ENCODE measurements around the gene CCDC40. TPM values are rescaled to one million over a fixed set of nuclear protein-coding genes. Genes with fewer than 3 reads are reported as not detected.
A peak's percentile ranks its signal among the peaks of the same experiment; 100 is the strongest.

Gene CCDC40
- total RNA-seq, 1 experiment from 2014 or later, result 3.9 TPM

- no peak overlapping the region for H3K4me3 Mint-ChIP-seq (ENCODE audit: unreplicated experiment)
- Histone ChIP-seq H3K4me3 (ENCODE audit: low read depth, low read length) (no peak overlapping the region), H3K36me3 (ENCODE audit: control insufficient read depth, insufficient read depth, low read length) (no peaks in the 10 kb centered on the region; the same call in 1 of the 2 replicates), H3K27me3 (replicated peaks; ENCODE audit: control insufficient read depth, insufficient read depth, low read length) (no peaks in the 10 kb centered on the region), H3K9me3 (no peaks in the 10 kb centered on the region), H3K4me1 (peaks cover under 1% of the 10 kb centered on the region; the same call in 1 of the 2 replicates)
- H3K36me3 Mint-ChIP-seq (ENCODE audit: insufficient read depth, unreplicated experiment), result peaks cover 15% of the 10 kb centered on the region
- no TSS peak for BruUV-seq (replicated peaks)
- H3K4me1 Mint-ChIP-seq (ENCODE audit: low read depth, unreplicated experiment), result peaks cover 16% of the 10 kb centered on the region
- no peak overlapping the region for H3K27ac Mint-ChIP-seq (ENCODE audit: unreplicated experiment)
- TF ChIP-seq CTCF (IDR thresholded peaks at IDR 0.05; ENCODE audit: insufficient read depth in 1 of 2, low read depth in 1 of 2, low read length in 1 of 2, severe bottlenecking in 1 of 2, unreplicated experiment in 1 of 2), result no peak
- intact Hi-C loops (cut with micrococcal nuclease; ENCODE audit: unreplicated experiment), result no loop called here
- ChIA-PET POLR2A (no interaction called here), CTCF (interaction anchor here (1.5 kb wide), 1 partner anchor 24 kb away, joined by 7 read pairs; no protein-coding TSS in a partner anchor)
- DNase-seq, result no peak
- no peaks in the 10 kb centered on the region for H3K9me3 Mint-ChIP-seq (ENCODE audit: unreplicated experiment)
- H3K27me3 Mint-ChIP-seq (ENCODE audit: insufficient read depth, unreplicated experiment), result no peaks in the 10 kb centered on the region
Observed at GRCh38 chr17:80032614-80033171, 3.7 kb upstream of the CCDC40 start.

DNA sequence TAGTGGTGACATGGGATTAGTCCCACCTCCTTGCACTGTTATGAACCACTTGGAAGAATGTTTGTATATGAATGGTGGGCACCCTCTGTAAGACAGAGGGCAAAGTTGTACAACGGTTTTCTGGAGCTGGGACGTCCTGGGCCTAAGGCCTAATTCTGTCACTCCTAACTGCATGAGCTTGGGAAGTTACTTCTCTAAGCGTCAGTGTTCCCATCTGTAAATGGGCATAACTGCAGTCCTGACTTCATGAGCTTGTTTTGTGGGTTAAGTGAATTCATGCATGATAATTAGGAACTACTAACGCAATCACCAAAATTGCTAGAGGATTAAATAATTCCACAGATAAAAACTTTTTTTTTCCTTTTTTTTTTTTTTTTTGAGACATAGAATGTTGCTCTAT, 2.6 kb upstream of the CCDC40 start:
- Histone ChIP-seq H3K4me1 (peaks cover 4% of the 10 kb centered on the region; the same call in 1 of the 2 replicates), H3K9me3 (no peaks in the 10 kb centered on the region), H3K27me3 (replicated peaks; ENCODE audit: control insufficient read depth, insufficient read depth, low read length) (no peaks in the 10 kb centered on the region), H3K36me3 (ENCODE audit: control insufficient read depth, insufficient read depth, low read length) (no peaks in the 10 kb centered on the region; the same call in 1 of the 2 replicates), H3K4me3 (ENCODE audit: low read depth, low read length) (no peak overlapping the region)
- Mint-ChIP-seq H3K9me3 (ENCODE audit: unreplicated experiment) (no peaks in the 10 kb centered on the region), H3K4me3 (ENCODE audit: unreplicated experiment) (no peak overlapping the region), H3K27me3 (ENCODE audit: insufficient read depth, unreplicated experiment) (no peaks in the 10 kb centered on the region), H3K36me3 (ENCODE audit: insufficient read depth, unreplicated experiment) (peaks cover 15% of the 10 kb centered on the region), H3K4me1 (ENCODE audit: low read depth, unreplicated experiment) (peaks cover 17% of the 10 kb centered on the region), H3K27ac (ENCODE audit: unreplicated experiment) (no peak overlapping the region)
- CTCF ChIA-PET, result interaction anchor here (1.5 kb wide), 1 partner anchor 25 kb away, joined by 7 read pairs; no protein-coding TSS in a partner anchor
- no peak for DNase-seq
- BruUV-seq (replicated peaks), result no TSS peak
- TF ChIP-seq CTCF (IDR thresholded peaks at IDR 0.05; ENCODE audit: insufficient read depth in 1 of 2, low read depth in 1 of 2, low read length in 1 of 2, severe bottlenecking in 1 of 2, unreplicated experiment in 1 of 2), result no peak
- POLR2A ChIA-PET, result no interaction called here
- intact Hi-C loops (cut with micrococcal nuclease; ENCODE audit: unreplicated experiment), result no loop called here

- H3K36me3 Mint-ChIP-seq (ENCODE audit: insufficient read depth, unreplicated experiment), result peaks cover 15% of the 10 kb centered on the region
- peak overlapping the region; percentile 88 for H3K4me3 Mint-ChIP-seq (ENCODE audit: unreplicated experiment)
- Histone ChIP-seq H3K4me1 (peaks cover 4% of the 10 kb centered on the region; the same call in 1 of the 2 replicates), H3K36me3 (ENCODE audit: control insufficient read depth, insufficient read depth, low read length) (no peaks in the 10 kb centered on the region; the same call in 1 of the 2 replicates), H3K9me3 (no peaks in the 10 kb centered on the region), H3K4me3 (ENCODE audit: low read depth, low read length) (peak overlapping the region; percentile 63), H3K27me3 (replicated peaks; ENCODE audit: control insufficient read depth, insufficient read depth, low read length) (no peaks in the 10 kb centered on the region)
- peak overlapping the region; percentile 79 for H3K27ac Mint-ChIP-seq (ENCODE audit: unreplicated experiment)
- TF ChIP-seq CTCF (IDR thresholded peaks at IDR 0.05; ENCODE audit: insufficient read depth in 1 of 2, low read depth in 1 of 2, low read length in 1 of 2, severe bottlenecking in 1 of 2, unreplicated experiment in 1 of 2), result no peak
- POLR2A ChIA-PET, result no interaction called here
- DNase-seq, result peak in 1 of 2 experiments; percentile 44
- no TSS peak for BruUV-seq (replicated peaks)
- CTCF ChIA-PET, result interaction anchor here (0.6 to 1.3 kb wide), 3 partner anchors 26 to 292 kb away, joined by 3 read pairs; partner anchors contain the start of gene GAA
- intact Hi-C loops (cut with micrococcal nuclease; ENCODE audit: unreplicated experiment), result loop anchor here (5.0 kb wide), 1 partner anchor 42 kb away; no protein-coding TSS in a partner anchor
- peaks cover 9% of the 10 kb centered on the region for H3K4me1 Mint-ChIP-seq (ENCODE audit: low read depth, unreplicated experiment)
- no peaks in the 10 kb centered on the region for H3K27me3 Mint-ChIP-seq (ENCODE audit: insufficient read depth, unreplicated experiment)
- H3K9me3 Mint-ChIP-seq (ENCODE audit: unreplicated experiment), result no peaks in the 10 kb centered on the region
Observed at GRCh38 chr17:80034791-80035686, 1.4 kb upstream of the CCDC40 start.
